ENCODE results near the gene ADAMTSL4.
A peak's percentile ranks its signal among the peaks of the same experiment; 100 is the strongest.
"Not testable (repeated sequence)": the region's sequence is repeated elsewhere in the genome, so short reads cannot be mapped to it uniquely, and the experiment has no call there.

ADAMTSL4 gene

DNA sequence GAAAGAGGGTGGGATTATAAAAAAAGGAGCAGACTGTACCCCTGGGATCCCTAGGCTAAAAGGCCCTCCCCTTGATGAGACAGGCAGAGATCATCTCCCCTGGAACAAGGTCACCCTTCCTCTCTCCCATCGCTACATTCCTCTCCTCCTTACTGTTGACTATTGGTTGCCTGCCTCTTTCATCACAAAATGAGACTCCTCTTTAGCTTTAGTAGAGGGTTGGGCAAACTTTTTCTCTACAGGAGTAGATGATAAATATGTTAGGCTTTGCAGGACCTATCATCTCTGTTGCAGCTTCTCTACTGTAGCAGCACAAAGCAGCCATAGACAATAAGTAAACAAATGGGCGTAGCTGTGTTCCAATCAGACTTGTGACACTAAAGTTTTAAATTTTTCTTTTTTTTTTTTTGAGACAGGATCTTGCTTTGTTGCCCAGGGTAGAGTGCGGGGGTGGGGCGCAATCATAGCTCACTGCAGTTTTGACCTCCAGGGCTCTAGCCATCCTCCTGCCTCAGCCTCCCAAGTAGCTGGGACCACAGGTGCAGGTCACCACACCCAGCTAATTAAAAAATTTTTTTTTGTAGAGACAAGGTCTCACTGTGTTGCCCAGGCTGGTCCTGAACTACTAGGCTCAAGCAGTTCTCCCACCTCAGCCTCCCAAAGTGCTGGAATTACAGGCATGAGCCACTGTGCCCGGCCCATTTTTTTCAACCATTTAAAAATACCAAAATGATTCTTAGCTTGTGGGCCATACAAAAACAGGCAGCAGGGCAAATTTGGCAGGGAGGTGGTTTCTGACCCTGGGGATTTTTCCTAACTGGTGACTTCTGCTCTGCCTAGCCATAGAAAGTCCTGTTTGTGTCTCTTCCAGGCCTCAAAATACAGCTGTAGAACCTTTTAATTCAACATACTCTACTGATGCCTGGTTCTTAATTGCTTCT, 15.1 kb downstream of the ADAMTSL4 start:
- no peak for ATAC-seq
- TF ChIP-seq, protein P1, sequence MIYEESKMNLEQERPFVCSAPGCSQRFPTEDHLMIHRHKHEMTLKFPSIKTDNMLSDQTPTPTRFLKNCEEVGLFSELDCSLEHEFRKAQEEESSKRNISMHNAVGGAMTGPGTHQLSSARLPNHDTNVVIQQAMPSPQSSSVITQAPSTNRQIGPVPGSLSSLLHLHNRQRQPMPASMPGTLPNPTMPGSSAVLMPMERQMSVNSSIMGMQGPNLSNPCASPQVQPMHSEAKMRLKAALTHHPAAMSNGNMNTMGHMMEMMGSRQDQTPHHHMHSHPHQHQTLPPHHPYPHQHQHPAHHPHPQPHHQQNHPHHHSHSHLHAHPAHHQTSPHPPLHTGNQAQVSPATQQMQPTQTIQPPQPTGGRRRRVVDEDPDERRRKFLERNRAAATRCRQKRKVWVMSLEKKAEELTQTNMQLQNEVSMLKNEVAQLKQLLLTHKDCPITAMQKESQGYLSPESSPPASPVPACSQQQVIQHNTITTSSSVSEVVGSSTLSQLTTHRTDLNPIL (CRISPR knock-in tag; IDR thresholded peaks at IDR 0.05; ENCODE audit: low read depth): no peak

DNA sequence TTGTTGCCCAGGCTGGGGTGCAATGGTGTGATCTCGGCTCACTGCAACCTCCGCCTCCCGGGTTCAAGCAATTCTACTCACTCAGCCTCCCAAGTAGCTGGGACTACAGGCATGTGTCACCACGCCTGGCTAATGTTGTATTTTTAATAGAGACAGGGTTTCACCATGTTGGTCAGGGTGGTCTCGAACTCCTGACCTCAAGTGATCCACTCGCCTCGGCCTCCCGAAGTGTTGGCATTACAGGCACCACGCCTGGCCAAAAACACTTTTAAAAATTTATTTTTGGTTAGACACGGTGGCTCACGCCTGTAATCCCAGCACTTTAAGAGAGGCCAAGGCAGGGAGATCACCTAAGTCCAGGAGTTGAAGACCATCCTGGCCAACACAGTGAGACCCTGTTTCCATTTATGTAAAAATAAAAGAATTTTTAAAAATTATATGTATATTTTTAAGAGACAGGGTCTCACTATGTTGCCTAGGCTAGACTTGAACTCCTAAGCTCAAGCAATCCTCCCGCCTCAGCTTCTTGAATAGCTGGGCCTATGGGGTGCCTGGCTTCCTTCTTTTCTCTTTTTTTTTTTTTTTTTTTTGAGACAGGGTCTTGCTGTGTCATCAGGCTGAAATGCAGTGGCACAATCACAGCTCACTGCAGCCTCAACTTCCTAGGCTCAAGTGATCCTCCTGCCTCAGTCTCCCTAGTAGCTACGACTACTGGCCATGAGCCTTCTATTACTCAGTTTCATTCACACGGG, 16.2 kb downstream of the ADAMTSL4 start:
- ATAC-seq: not testable (repeated sequence)

DNA sequence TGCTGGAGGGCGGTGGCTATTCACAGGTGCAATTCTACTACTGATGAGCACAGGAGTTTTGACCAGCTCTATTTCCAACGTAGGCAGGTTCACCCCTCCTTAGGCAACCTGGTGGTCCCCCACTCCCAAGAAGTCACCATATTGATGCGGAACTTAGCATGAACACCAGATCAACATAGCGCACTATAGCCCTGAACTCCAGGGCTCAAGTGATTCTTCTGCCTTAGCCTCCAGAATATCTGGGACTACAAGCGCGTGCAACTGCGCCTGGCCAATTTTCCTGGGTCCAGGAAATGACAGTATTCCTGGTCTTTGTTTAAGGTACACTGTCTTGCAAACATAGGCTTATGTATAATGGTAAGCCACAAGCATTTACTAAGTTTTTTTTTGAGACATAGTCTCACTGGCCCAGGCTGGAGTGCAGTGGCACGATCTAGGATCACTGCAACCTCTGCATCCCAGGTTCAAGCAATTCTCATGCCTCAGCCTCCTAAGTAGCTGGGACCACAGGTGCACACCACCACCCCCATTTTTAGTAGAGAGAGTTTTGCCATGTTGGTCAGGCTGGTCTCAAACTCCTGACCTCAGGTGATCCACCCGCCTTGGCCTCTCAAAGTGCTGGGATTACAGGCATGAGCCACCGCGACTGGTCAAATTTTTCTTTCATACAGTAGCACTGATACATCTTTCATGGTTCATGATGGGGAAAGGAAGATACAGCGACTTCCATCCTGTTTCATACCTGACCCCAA, 17.6 kb downstream of the ADAMTSL4 start:
- no peak for TF ChIP-seq ZFP3 (CRISPR knock-in tag; IDR thresholded peaks at IDR 0.05)
- no peak for ATAC-seq

DNA sequence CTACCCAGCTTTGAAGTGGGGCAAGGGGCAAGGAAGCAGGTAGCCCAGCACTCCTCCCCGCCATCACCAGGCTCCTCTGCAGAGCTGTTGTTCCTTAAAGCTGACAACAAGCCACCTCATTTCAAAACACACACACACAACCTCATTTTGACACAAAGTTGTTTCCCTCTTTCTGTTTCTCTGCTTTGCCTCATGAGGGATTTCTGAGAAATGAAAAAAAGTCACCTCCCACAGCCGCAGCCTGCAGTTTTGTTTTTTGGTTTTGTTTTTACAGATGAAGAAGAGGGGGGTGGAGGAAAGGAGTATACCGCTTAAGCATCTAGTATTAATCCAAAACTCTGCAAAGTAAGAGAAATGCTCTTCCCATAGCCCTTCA, 18.1 kb downstream of the ADAMTSL4 start:
- no peak for ATAC-seq
- TF ChIP-seq PPARA (CRISPR knock-in tag; IDR thresholded peaks at IDR 0.05; ENCODE audit: borderline replicate concordance) (no peak), ISL1 (CRISPR knock-in tag; IDR thresholded peaks at IDR 0.05) (no peak), ARNTL (CRISPR knock-in tag; IDR thresholded peaks at IDR 0.05; ENCODE audit: borderline replicate concordance, low read depth) (no peak), SNAI2 (CRISPR knock-in tag; IDR thresholded peaks at IDR 0.05) (no peak), TOX (CRISPR knock-in tag; IDR thresholded peaks at IDR 0.05; ENCODE audit: borderline replicate concordance) (no peak), OSR1 (CRISPR knock-in tag; IDR thresholded peaks at IDR 0.05) (no peak), GLIS3 (CRISPR knock-in tag; IDR thresholded peaks at IDR 0.05) (no peak), ZNF565 (CRISPR knock-in tag; conservative IDR thresholded peaks at IDR 0.05; ENCODE audit: low read depth) (no peak), ZNF8 (CRISPR knock-in tag; IDR thresholded peaks at IDR 0.05) (no peak), ZFP3 (CRISPR knock-in tag; IDR thresholded peaks at IDR 0.05) (no peak), ESRRG (CRISPR knock-in tag; IDR thresholded peaks at IDR 0.05) (no peak), CSDC2 (CRISPR knock-in tag; IDR thresholded peaks at IDR 0.05) (no peak), ZFP30 (CRISPR knock-in tag; IDR thresholded peaks at IDR 0.05) (no peak), ZC3H10 (CRISPR knock-in tag; IDR thresholded peaks at IDR 0.05) (no peak), ZNF70 (CRISPR knock-in tag; IDR thresholded peaks at IDR 0.05) (no peak), RARB (CRISPR knock-in tag; IDR thresholded peaks at IDR 0.05) (no peak)
- TF ChIP-seq, protein P1 (CRISPR knock-in tag; IDR thresholded peaks at IDR 0.05; ENCODE audit: low read depth): no peak

DNA sequence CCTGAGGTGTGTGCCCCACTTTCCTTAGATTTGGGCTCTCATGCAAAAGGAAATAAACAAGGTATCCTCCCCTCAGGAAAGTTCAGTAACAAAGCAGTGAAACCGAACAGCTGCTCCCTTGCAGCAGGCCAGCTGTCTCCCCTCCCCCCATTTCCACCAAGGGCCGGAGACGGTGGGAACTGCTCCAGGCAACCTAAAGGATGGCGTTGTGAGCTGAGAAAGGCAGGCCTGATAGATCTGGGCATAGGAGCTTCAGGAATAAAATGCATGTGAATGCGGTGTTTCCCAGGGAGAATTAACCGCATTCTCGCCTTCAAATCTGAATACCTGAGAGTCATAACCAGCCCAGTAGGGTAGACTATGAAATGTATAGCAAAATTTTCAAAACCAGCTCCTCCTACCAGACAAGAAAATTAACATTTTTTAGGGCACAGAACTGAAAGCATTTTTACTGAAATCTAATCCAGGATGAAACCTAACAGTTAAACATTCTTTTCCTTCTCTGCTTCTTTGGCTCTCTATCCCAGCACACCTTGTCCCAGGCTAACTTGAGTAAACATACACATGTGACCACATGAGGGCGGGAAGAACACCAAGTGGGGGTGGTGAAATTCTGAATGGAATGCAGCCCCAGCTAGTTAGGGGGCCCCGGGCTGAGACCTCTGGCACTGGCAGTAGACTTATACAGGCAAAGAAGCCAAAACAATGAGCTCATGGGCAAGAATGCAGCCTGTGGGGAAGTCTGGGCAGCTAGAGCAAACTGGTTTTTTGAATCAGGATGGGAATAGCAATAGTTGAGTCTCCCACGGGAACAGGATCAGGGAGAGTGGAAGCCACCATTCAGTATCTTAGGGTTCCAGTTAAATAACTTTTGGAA, 18.7 kb downstream of the ADAMTSL4 start:
- peak; percentile 45 for ATAC-seq
- TF ChIP-seq, protein P2, sequence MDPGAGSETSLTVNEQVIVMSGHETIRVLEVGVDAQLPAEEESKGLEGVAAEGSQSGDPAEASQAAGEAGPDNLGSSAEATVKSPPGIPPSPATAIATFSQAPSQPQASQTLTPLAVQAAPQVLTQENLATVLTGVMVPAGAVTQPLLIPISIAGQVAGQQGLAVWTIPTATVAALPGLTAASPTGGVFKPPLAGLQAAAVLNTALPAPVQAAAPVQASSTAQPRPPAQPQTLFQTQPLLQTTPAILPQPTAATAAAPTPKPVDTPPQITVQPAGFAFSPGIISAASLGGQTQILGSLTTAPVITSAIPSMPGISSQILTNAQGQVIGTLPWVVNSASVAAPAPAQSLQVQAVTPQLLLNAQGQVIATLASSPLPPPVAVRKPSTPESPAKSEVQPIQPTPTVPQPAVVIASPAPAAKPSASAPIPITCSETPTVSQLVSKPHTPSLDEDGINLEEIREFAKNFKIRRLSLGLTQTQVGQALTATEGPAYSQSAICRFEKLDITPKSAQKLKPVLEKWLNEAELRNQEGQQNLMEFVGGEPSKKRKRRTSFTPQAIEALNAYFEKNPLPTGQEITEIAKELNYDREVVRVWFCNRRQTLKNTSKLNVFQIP (CRISPR knock-in tag; IDR thresholded peaks at IDR 0.05; ENCODE audit: borderline replicate concordance, low read depth): peak; percentile 8; the same call in 1 of the 2 replicates
- TF ChIP-seq ARNTL (CRISPR knock-in tag; IDR thresholded peaks at IDR 0.05; ENCODE audit: borderline replicate concordance, low read depth): no peak
- 0 out of 2 replicates have a peak, but pooled peaks have one; percentile 47 for TF ChIP-seq TCF4 (CRISPR knock-in tag; IDR thresholded peaks at IDR 0.05; ENCODE audit: borderline replicate concordance)
- TF ChIP-seq, protein P1 (CRISPR knock-in tag; IDR thresholded peaks at IDR 0.05; ENCODE audit: low read depth): peak; percentile 84
- TF ChIP-seq TOX (CRISPR knock-in tag; IDR thresholded peaks at IDR 0.05; ENCODE audit: borderline replicate concordance): 0 out of 2 replicates have a peak, but pooled peaks have one; percentile 27
- no peak for TF ChIP-seq GLIS3 (CRISPR knock-in tag; IDR thresholded peaks at IDR 0.05)
- TF ChIP-seq ZC3H10 (CRISPR knock-in tag; IDR thresholded peaks at IDR 0.05): no peak; the same call in none of the 2 replicates
- TF ChIP-seq, protein P3, sequence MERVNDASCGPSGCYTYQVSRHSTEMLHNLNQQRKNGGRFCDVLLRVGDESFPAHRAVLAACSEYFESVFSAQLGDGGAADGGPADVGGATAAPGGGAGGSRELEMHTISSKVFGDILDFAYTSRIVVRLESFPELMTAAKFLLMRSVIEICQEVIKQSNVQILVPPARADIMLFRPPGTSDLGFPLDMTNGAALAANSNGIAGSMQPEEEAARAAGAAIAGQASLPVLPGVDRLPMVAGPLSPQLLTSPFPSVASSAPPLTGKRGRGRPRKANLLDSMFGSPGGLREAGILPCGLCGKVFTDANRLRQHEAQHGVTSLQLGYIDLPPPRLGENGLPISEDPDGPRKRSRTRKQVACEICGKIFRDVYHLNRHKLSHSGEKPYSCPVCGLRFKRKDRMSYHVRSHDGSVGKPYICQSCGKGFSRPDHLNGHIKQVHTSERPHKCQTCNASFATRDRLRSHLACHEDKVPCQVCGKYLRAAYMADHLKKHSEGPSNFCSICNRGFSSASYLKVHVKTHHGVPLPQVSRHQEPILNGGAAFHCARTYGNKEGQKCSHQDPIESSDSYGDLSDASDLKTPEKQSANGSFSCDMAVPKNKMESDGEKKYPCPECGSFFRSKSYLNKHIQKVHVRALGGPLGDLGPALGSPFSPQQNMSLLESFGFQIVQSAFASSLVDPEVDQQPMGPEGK (CRISPR knock-in tag; IDR thresholded peaks at IDR 0.05; ENCODE audit: borderline replicate concordance): peak; percentile 98; the same call in 1 of the 2 replicates
- peak; percentile 73; the same call in 1 of the 2 replicates for TF ChIP-seq SNAI2 (CRISPR knock-in tag; IDR thresholded peaks at IDR 0.05)
- no peak for TF ChIP-seq PPARA (CRISPR knock-in tag; IDR thresholded peaks at IDR 0.05; ENCODE audit: borderline replicate concordance)

All from SK-N-SH treated with all-trans-retinoic acid at 6 μM for 48 hours (cell line).